Measurements from ENCODE around the gene QPCT. TPM values are rescaled to one million over a fixed set of nuclear protein-coding genes. Genes with fewer than 3 reads are reported as not detected.
"Not testable (repeated sequence)": the region's sequence is repeated elsewhere in the genome, so short reads cannot be mapped to it uniquely, and the experiment has no call there.

The QPCT gene
- total RNA-seq, 4 donors from 2014 or later: 33.4 to 88.1 (median 56.0) TPM

- TF ChIP-seq CTCF (IDR thresholded peaks at IDR 0.05) (no peak), POLR2A (IDR thresholded peaks at IDR 0.05) (no peak)
- no peak overlapping the region for H3K4me3 ChIP-seq (ENCODE audit: low read depth, poor library complexity, severe bottlenecking)
- WGBS, 2 donors: 98% methylated on average over 1 of the region's 1 CpG
- intact Hi-C loops (cut with DNase I; ENCODE audit: low total_unique reads): no loop called here
- no peak for DNase-seq (ENCODE audit: low spot score in 2 of 2)
Measured at GRCh38 chr2:37398990-37399389, 54.6 kb downstream of the QPCT start.

DNA sequence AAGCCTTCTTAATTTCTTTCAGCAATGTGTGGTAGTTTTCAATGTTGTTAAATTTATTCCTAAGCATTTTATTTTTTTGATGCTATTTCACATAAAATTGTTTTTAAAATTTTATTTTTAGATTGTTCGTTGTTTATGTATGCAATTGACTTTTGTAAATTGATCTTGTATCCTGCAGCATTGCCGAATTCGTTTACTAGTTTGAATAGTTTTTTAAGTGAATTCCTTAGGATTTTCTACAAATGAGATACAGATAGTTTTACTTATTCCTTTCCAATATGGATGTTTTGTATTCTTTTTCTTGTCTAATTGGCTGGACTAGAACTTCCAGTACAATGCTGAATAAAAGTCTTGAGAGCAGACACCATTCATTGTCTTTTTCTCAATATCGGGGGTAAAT, 55.6 kb downstream of the QPCT start:
- H3K4me3 ChIP-seq (ENCODE audit: low read depth, poor library complexity, severe bottlenecking): no peak overlapping the region
- TF ChIP-seq CTCF (IDR thresholded peaks at IDR 0.05) (no peak), POLR2A (IDR thresholded peaks at IDR 0.05) (no peak)
- DNase-seq (ENCODE audit: low spot score in 2 of 2): no peak
- intact Hi-C loops (cut with DNase I; ENCODE audit: low total_unique reads): no loop called here
- WGBS, 2 donors: 95 to 96% methylated on average over 4 of the region's 4 CpGs

- 89% methylated on average over 6 of the region's 6 CpGs for WGBS, 2 donors
- intact Hi-C loops (cut with DNase I; ENCODE audit: low total_unique reads): no loop called here
- peak in 1 of 2 donors; percentile 60 for DNase-seq (ENCODE audit: low spot score in 2 of 2)
- no peak for TF ChIP-seq POLR2A (IDR thresholded peaks at IDR 0.05)
- TF ChIP-seq CTCF (IDR thresholded peaks at IDR 0.05): no peak
- no peak overlapping the region for H3K4me3 ChIP-seq (ENCODE audit: low read depth, poor library complexity, severe bottlenecking)
Measured at GRCh38 chr2:37402636-37403035, 58.2 kb downstream of the QPCT start.

- no peak for TF ChIP-seq CTCF (IDR thresholded peaks at IDR 0.05)
- no peak for TF ChIP-seq POLR2A (IDR thresholded peaks at IDR 0.05)
- H3K4me3 ChIP-seq (ENCODE audit: low read depth, poor library complexity, severe bottlenecking): no peak overlapping the region
- DNase-seq (ENCODE audit: low spot score in 2 of 2): no peak
- intact Hi-C loops (cut with DNase I; ENCODE audit: low total_unique reads): no loop called here
- 81 to 82% methylated on average over 2 of the region's 2 CpGs for WGBS, 2 donors
Measured at GRCh38 chr2:37405781-37406180, 61.4 kb downstream of the QPCT start.

- no peak for DNase-seq (ENCODE audit: low spot score in 2 of 2)
- TF ChIP-seq CTCF (IDR thresholded peaks at IDR 0.05): no peak
- no peak for TF ChIP-seq POLR2A (IDR thresholded peaks at IDR 0.05)
- no peak overlapping the region for H3K4me3 ChIP-seq (ENCODE audit: low read depth, poor library complexity, severe bottlenecking)
- WGBS, 2 donors: 84% methylated on average over 6 of the region's 6 CpGs
- intact Hi-C loops (cut with DNase I; ENCODE audit: low total_unique reads): loop anchor here (5.0 kb wide), 1 partner anchor 420 kb away; no protein-coding TSS in a partner anchor
Measured at GRCh38 chr2:37412231-37412630, 67.8 kb downstream of the QPCT start.

GRCh38 chr2:37413911-37414469, 69.6 kb downstream of the QPCT start:
- intact Hi-C loops (cut with DNase I; ENCODE audit: low total_unique reads): loop anchor here (5.0 kb wide), 1 partner anchor 418 kb away; no protein-coding TSS in a partner anchor
- WGBS, 2 donors: 73 to 76% methylated on average over 4 of the region's 4 CpGs
- not testable (repeated sequence) for DNase-seq (ENCODE audit: low spot score in 2 of 2); H3K4me3 ChIP-seq (ENCODE audit: low read depth, poor library complexity, severe bottlenecking)

Measured in lower leg skin (tissue), 4 donors.